Keratinocyte (primary cell): Measurements from ENCODE around the gene MVB12B. TPM values are rescaled to one million over a fixed set of nuclear protein-coding genes. Genes with fewer than 3 reads are reported as not detected.

ENCODE experiments used
- DNase-seq: peaks from one replicate; pipeline ENCODE4 v3.0.0-alpha.2; 2011; ENCODE audit warnings: low read depth, missing footprints, low spot score
- FAIRE-seq: peaks from 2 replicates; lab custom pipeline; 2011; peaks lifted over from hg19 to GRCh38; lab: Jason Lieb, UNC
- H2AFZ ChIP-seq: 2 replicates; pipeline ENCODE4 v1.6.0; 2012; ENCODE audit warnings: low read length, control low read depth, inconsistent platforms; ENCODE audit not compliant: control insufficient read depth
- H3K27ac ChIP-seq: 2 replicates; pipeline ENCODE4 v1.5.1; 2011; ENCODE audit warnings: low read length; ENCODE audit not compliant: control insufficient read depth, insufficient read depth
- H3K27me3 ChIP-seq: 3 replicates; pipeline ENCODE4 v1.6.0; 2011; ENCODE audit warnings: low read length; ENCODE audit not compliant: control insufficient read depth, insufficient read depth; ENCODE audit errors: extremely low read depth
- H3K36me3 ChIP-seq, 2 experiments: 2 replicates in 1 of 2; 3 replicates in 1 of 2; pipeline ENCODE4 v1.5.1; 2011; ENCODE audit warnings: low read length in 2 of 2, mild to moderate bottlenecking in 1 of 2; ENCODE audit not compliant: control insufficient read depth in 2 of 2, insufficient read depth in 2 of 2; ENCODE audit errors: extremely low read depth in 1 of 2
- H3K4me1 ChIP-seq: 3 replicates; pipeline ENCODE4 v1.5.1; 2011; ENCODE audit warnings: low read length; ENCODE audit not compliant: control insufficient read depth, insufficient read depth; ENCODE audit errors: extremely low read depth
- H3K4me2 ChIP-seq: 3 replicates; pipeline ENCODE4 v1.6.0; 2011; ENCODE audit warnings: low read depth, low read length; ENCODE audit not compliant: control insufficient read depth, insufficient read depth; ENCODE audit errors: extremely low read depth
- H3K4me3 ChIP-seq, 3 experiments: fragments of 200-600 bp in 1 of 3; sonication (generic) in 1 of 3; 2 replicates in 2 of 3; 3 replicates in 1 of 3; pipeline ENCODE4 v1.5.1; 2011 to 2016; ENCODE audit warnings: low read length in 3 of 3, mild to moderate bottlenecking in 3 of 3, control low read depth in 2 of 3, inconsistent platforms in 1 of 3, low read depth in 1 of 3, mixed read lengths in 1 of 3, mixed run types in 1 of 3, moderate library complexity in 1 of 3; ENCODE audit not compliant: control insufficient read depth in 2 of 3, insufficient read depth in 2 of 3; ENCODE audit errors: extremely low read depth in 1 of 3
- H3K79me2 ChIP-seq: 2 replicates; pipeline ENCODE4 v1.6.0; 2012; ENCODE audit warnings: low read length; ENCODE audit not compliant: control insufficient read depth, insufficient read depth
- H3K9ac ChIP-seq: 3 replicates; pipeline ENCODE4 v1.6.0; 2011; ENCODE audit warnings: low read length; ENCODE audit not compliant: control insufficient read depth, insufficient read depth; ENCODE audit errors: extremely low read depth
- H3K9me1 ChIP-seq: 3 replicates; pipeline ENCODE4 v1.6.0; 2011; ENCODE audit warnings: low read length; ENCODE audit not compliant: control insufficient read depth, insufficient read depth; ENCODE audit errors: extremely low read depth
- H3K9me3 ChIP-seq: 2 replicates; pipeline ENCODE4 v1.5.1; 2012; ENCODE audit warnings: low read depth, low read length; ENCODE audit not compliant: control insufficient read depth
- H4K20me1 ChIP-seq: 3 replicates; pipeline ENCODE4 v1.6.0; 2011; ENCODE audit warnings: low read length; ENCODE audit not compliant: control insufficient read depth, insufficient read depth; ENCODE audit errors: extremely low read depth
- CTCF ChIP-seq, 3 experiments: IDR thresholded peaks in 1 of 3; conservative IDR thresholded peaks in 1 of 3; optimal IDR thresholded peaks in 1 of 3; 2 replicates in 2 of 3; 3 replicates in 1 of 3; pipeline versions ENCODE3 to v1.5.1; 2011; ENCODE audit warnings: low read length in 3 of 3, mild to moderate bottlenecking in 3 of 3, moderate library complexity in 2 of 3, control low read depth in 1 of 3, inconsistent platforms in 1 of 3; ENCODE audit not compliant: insufficient read depth in 2 of 3; ENCODE audit errors: extremely low read depth in 1 of 3
- EZH2 ChIP-seq: IDR thresholded peaks from one replicate; pipeline ENCODE4 v1.6.1; 2012; ENCODE audit warnings: inconsistent platforms, mild to moderate bottlenecking, low read length, moderate library complexity
- dilution Hi-C: fragments of 300-500 bp; cut with MboI; formaldehyde crosslinking; loops from one replicate; pipeline ENCODE4 v1.7.0; 2020; ENCODE audit warnings: low sequenced_read_pairs; ENCODE audit not compliant: extremely low pct_ligation_motif_present
- polyA plus RNA-seq, 5 experiments: library from polyadenylated mRNA; depleted of rRNA in 3 of 5; stranded (reverse) in 3 of 5; stranded (forward) in 1 of 5; unstranded in 1 of 5; fragments of >200 nt; gene quantifications; 1 replicate in 1 of 5; 2 replicates in 3 of 5; 3 replicates in 1 of 5; pipeline versions ENCODE4 v1.2.1 to v1.2.3, GENCODE V29; 2011 to 2012; ENCODE audit warnings: missing spikeins in 2 of 5, low read depth in 1 of 5, low replicate concordance in 1 of 5

Gene MVB12B
- polyA plus RNA-seq, 1 donor (not counting 4 experiments of a cell fraction or from before 2014, with no cell fraction given): 1.2 TPM

- Histone ChIP-seq H3K9ac (no peak overlapping the region), H3K27ac (no peak overlapping the region), H3K4me3 (no peak overlapping the region), H2AFZ (no peak overlapping the region), H3K9me1 (no peaks in the 10 kb centered on the region), H3K9me3 (no peaks in the 10 kb centered on the region), H3K27me3 (peaks cover 33% of the 10 kb centered on the region), H3K36me3 (no peaks in the 10 kb centered on the region), H3K4me2 (no peak overlapping the region), H3K4me1 (peaks cover 5% of the 10 kb centered on the region), H3K79me2 (no peaks in the 10 kb centered on the region), H4K20me1 (no peaks in the 10 kb centered on the region)
- no peak for TF ChIP-seq EZH2
- no peak for TF ChIP-seq CTCF (optimal IDR thresholded peaks at IDR 0.05 in 1 of 3, IDR thresholded peaks at IDR 0.05 in 1 of 3, conservative IDR thresholded peaks at IDR 0.05 in 1 of 3; ENCODE audit: extremely low read depth in 1 of 3, insufficient read depth in 2 of 3, low read length in 3 of 3)
- dilution Hi-C loops: no loop called here
- DNase-seq (no peak), FAIRE-seq (no peak)
These were observed 195.5 kb downstream of the MVB12B start for GRCh38 chr9:126521976-126522590.

GRCh38 chr9:126522612-126523356, 196.2 kb downstream of the MVB12B start:
- H3K36me3 ChIP-seq: no peaks in the 10 kb centered on the region
- H3K4me2 ChIP-seq: no peak overlapping the region
- dilution Hi-C loops: no loop called here
- H3K4me3 ChIP-seq: no peak overlapping the region
- H3K9me3 ChIP-seq: no peaks in the 10 kb centered on the region
- no peaks in the 10 kb centered on the region for H3K79me2 ChIP-seq
- DNase-seq (no peak), FAIRE-seq (no peak)
- H3K27me3 ChIP-seq: peaks cover 33% of the 10 kb centered on the region
- H4K20me1 ChIP-seq: no peaks in the 10 kb centered on the region
- H2AFZ ChIP-seq: no peak overlapping the region
- TF ChIP-seq EZH2 (no peak), CTCF (optimal IDR thresholded peaks at IDR 0.05 in 1 of 3, IDR thresholded peaks at IDR 0.05 in 1 of 3, conservative IDR thresholded peaks at IDR 0.05 in 1 of 3; ENCODE audit: extremely low read depth in 1 of 3, insufficient read depth in 2 of 3, low read length in 3 of 3) (no peak)
- no peak overlapping the region for H3K9ac ChIP-seq
- H3K27ac ChIP-seq: no peak overlapping the region
- H3K9me1 ChIP-seq: no peaks in the 10 kb centered on the region
- H3K4me1 ChIP-seq: no peaks in the 10 kb centered on the region
